Heart left ventricle (tissue), 16 donors: ENCODE results near the gene RET. TPM values are rescaled to one million over a fixed set of nuclear protein-coding genes. Genes with fewer than 3 reads are reported as not detected.

Experiments used
- ATAC-seq, 4 donors: fragments of 200-7000 bp; cut with Tn5 transposase; one replicate each; pipeline ENCODE4 v1.9.1; 2020 to 2022; ENCODE audit warnings: moderate library complexity in 4 of 4, mild to moderate bottlenecking in 3 of 4, moderate number of reproducible peaks in 1 of 4
- DNase-seq, 5 donors: peaks; one replicate each; pipeline ENCODE4 v3.0.0-alpha.2; 2020
- H3K27ac ChIP-seq, 12 donors: fragments of 200-600 bp; sonication (generic) in 4 of 12; one replicate each; pipeline versions ENCODE4 v1.5.0 to v1.8.0; 2016 to 2022; ENCODE audit warnings: mild to moderate bottlenecking in 2 of 12
- H3K27me3 ChIP-seq, 9 donors: fragments of 200-600 bp; sonication (generic) in 2 of 9; one replicate each; pipeline versions ENCODE4 v1.5.1 to v1.8.0; 2016 to 2022; ENCODE audit warnings: mild to moderate bottlenecking in 3 of 9
- H3K36me3 ChIP-seq, 9 donors: fragments of 200-600 bp; sonication (generic) in 2 of 9; one replicate each; pipeline versions ENCODE4 v1.5.0 to v1.8.0; 2018 to 2022; ENCODE audit warnings: mild to moderate bottlenecking in 2 of 9
- H3K4me1 ChIP-seq, 12 donors: fragments of 200-600 bp; sonication (generic) in 4 of 12; one replicate each; pipeline versions ENCODE4 v1.5.0 to v1.8.0; 2016 to 2022; ENCODE audit warnings: mild to moderate bottlenecking in 3 of 12
- H3K4me3 ChIP-seq, 12 donors: fragments of 200-600 bp; sonication (generic) in 4 of 12; one replicate each; pipeline versions ENCODE4 v1.5.0 to v1.8.0; 2017 to 2022; ENCODE audit warnings: mild to moderate bottlenecking in 9 of 12, moderate library complexity in 4 of 12
- H3K9me3 ChIP-seq, 12 donors: fragments of 200-600 bp; sonication (generic) in 4 of 12; one replicate each; pipeline versions ENCODE4 v1.5.0 to v1.8.0; 2016 to 2022; ENCODE audit warnings: mild to moderate bottlenecking in 1 of 12
- CTCF ChIP-seq, 12 donors: fragments of 200-600 bp; sonication (generic) in 4 of 12; IDR thresholded peaks; one replicate each; pipeline versions ENCODE4 v1.5.0 to v1.8.0; 2018 to 2022; ENCODE audit warnings: antibody characterized with exemption in 12 of 12, mild to moderate bottlenecking in 5 of 12
- POLR2A ChIP-seq, 2 donors: fragments of 450-650 bp; IDR thresholded peaks; one replicate each; pipeline ENCODE4 v1.6.1; 2017; ENCODE audit warnings: antibody characterized with exemption in 2 of 2, mild to moderate bottlenecking in 2 of 2, moderate library complexity in 2 of 2
- WGBS, 4 donors: extraction: QIAGEN DNeasy Blood & Tissue Kit in 2 of 4; methylation state at CpG; one replicate each; pipeline versions ENCODE4 v1.1.5 to v1.1.7; 2013 to 2018; 5-methylcytosine and 5-hydroxymethylcytosine counted together
- intact Hi-C, 10 donors: fragments of 100-400 bp; cut with DNase I; formaldehyde crosslinking; loops; one replicate each; pipeline versions ENCODE4 v1.11.1 to v1.14.2; 2022
- polyA plus RNA-seq, 2 donors: library from polyadenylated mRNA; stranded (reverse); fragments of 200-250 nt; gene quantifications; one replicate each; pipeline ENCODE4 v1.2.3, GENCODE V29; 2013
- total RNA-seq, 9 donors: library from RNA; depleted of rRNA in 2 of 9; stranded (reverse); fragments of >200 nt in 2 of 9; fragmentation: NEBNext Ultra II Directional in 3 of 9; extraction: Animal tissue kit (Norgen Biotek cat#: 25700) in 3 of 9; gene quantifications; one replicate each; pipeline versions ENCODE4 v1.1.0 to v1.2.4, GENCODE V29; 2016 to 2023
- donor health status: ischemic (EF 13 %, LVEDD 7.1; RV severe dilation, severe dysfunction).
- donor health status: healthy with polysubstance abuse.
- donor health status: DM: no; HTN: yes; CAD: no.
- donor health status: DM: no; HTN: no; CAD: no.
- donor health status: ischemic (EF 25% LVEDD 6.9; RV normal size, moderate dysfunction).
- donor health status: ischemic (EF 25% LVEDD 5.7; RV mildly dilated, moderate dysfunction).
- donor health status: healthy.
- donor health status: DM: yes; HTN: yes; CAD: no.
- donor health status: ischemic (EF 35%, LVEDD 5.7; RV mildly dilated, moderate dysfunction).
- donor health status: nonischemic (EF 11% LVEDD 7.7; RV severe dilation, severe dysfunction).
- donor health status: DM: yes; HTN: yes; CAD: no.
- donor health status: PGD.
- donor health status: ischemic (EF 29% LVEDD 5.4; RV normal size, mild dysfunction).
- donor health status: nonischemic (EF 23%, LVEDD 6.1; RV moderate dilation, normal function).

Gene RET
- total and polyA plus RNA-seq, 11 donors, result 0.12 to 3.3 (median 0.66) TPM

GRCh38 chr10:43075612-43076003, 1.3 kb upstream of the RET start:
- H3K4me3 ChIP-seq, result no peak overlapping the region
- TF ChIP-seq CTCF (IDR thresholded peaks at IDR 0.05), result peak in 2 of 12 donors; percentile 11 to 12
- TF ChIP-seq POLR2A (IDR thresholded peaks at IDR 0.05), result no peak
- DNase-seq (peak in 2 of 5 donors; percentile 14 to 45), ATAC-seq (no peak)
- peaks cover 0 to 22% (median 2%) of the 10 kb centered on the region in 12 donors for H3K4me1 ChIP-seq
- H3K9me3 ChIP-seq, result no peaks in the 10 kb centered on the region
- H3K27me3 ChIP-seq, result peaks cover 12 to 75% (median 36%) of the 10 kb centered on the region in 9 donors
- no peak overlapping the region for H3K27ac ChIP-seq
- WGBS, 4 donors, result 70 to 80% (median 75%) methylated on average over 5 of the region's 5 CpGs
- intact Hi-C loops, result loop anchor here in 1 of 10 donors (10.0 kb wide), 1 partner anchor 121 kb away; no protein-coding TSS in a partner anchor
- H3K36me3 ChIP-seq, result no peaks in the 10 kb centered on the region

- Histone ChIP-seq H3K27me3 (peaks cover 12 to 81% (median 36%) of the 10 kb centered on the region in 9 donors), H3K4me1 (peaks cover 0 to 22% (median 2%) of the 10 kb centered on the region in 12 donors), H3K4me3 (peak overlapping the region; percentile 26 to 60 (median 50)), H3K27ac (no peak overlapping the region), H3K9me3 (no peaks in the 10 kb centered on the region), H3K36me3 (no peaks in the 10 kb centered on the region)
- intact Hi-C loops, result loop anchor here in 1 of 10 donors (10.0 kb wide), 1 partner anchor 122 kb away; no protein-coding TSS in a partner anchor
- 1 to 5% (median 2%) methylated on average over 20 to 45 of the region's 45 CpGs for WGBS, 4 donors
- TF ChIP-seq POLR2A (IDR thresholded peaks at IDR 0.05) (no peak), CTCF (IDR thresholded peaks at IDR 0.05) (no peak)
- ATAC-seq, result peak in 2 of 4 donors; percentile 14 to 48
- peak in 1 of 5 donors; percentile 66 for DNase-seq
Measured at GRCh38 chr10:43076311-43076875, 476 bp upstream of the RET start.

GRCh38 chr10:43077421-43078171, 727 bp downstream of the RET start:
- peaks cover 0 to 22% (median 2%) of the 10 kb centered on the region in 12 donors for H3K4me1 ChIP-seq
- WGBS, 4 donors, result 4 to 19% (median 7%) methylated on average over 29 to 72 of the region's 72 CpGs
- no peaks in the 10 kb centered on the region for H3K9me3 ChIP-seq
- no peaks in the 10 kb centered on the region for H3K36me3 ChIP-seq
- DNase-seq (peak in 1 of 5 donors; percentile 53), ATAC-seq (peak in 1 of 4 donors; percentile 13)
- peaks cover 12 to 93% (median 36%) of the 10 kb centered on the region in 9 donors for H3K27me3 ChIP-seq
- intact Hi-C loops, result loop anchor here in 1 of 10 donors (10.0 kb wide), 1 partner anchor 123 kb away; no protein-coding TSS in a partner anchor
- TF ChIP-seq CTCF (IDR thresholded peaks at IDR 0.05) (no peak), POLR2A (IDR thresholded peaks at IDR 0.05) (no peak)
- peak overlapping the region in 11 of 12 donors; percentile 27 to 60 (median 50) for H3K4me3 ChIP-seq
- H3K27ac ChIP-seq, result no peak overlapping the region
